Astrocyte (in vitro differentiated cells and primary cell): ENCODE results near the gene DDX46. TPM values are rescaled to one million over a fixed set of nuclear protein-coding genes. Genes with fewer than 3 reads are reported as not detected.
"Not testable (repeated sequence)": the region's sequence is repeated elsewhere in the genome, so short reads cannot be mapped to it uniquely, and the experiment has no call there.

ENCODE experiments used
- DNase-seq: peaks from one replicate; pipeline ENCODE4 v3.0.0-alpha.2; 2010; ENCODE audit warnings: low read depth
- FAIRE-seq: peaks from 2 replicates; lab custom pipeline; 2011; peaks lifted over from hg19 to GRCh38; lab: Jason Lieb, UNC
- H2AFZ ChIP-seq: 2 replicates; pipeline ENCODE4 v1.6.0; 2012; ENCODE audit warnings: low read depth, low read length, inconsistent platforms
- H3K27ac ChIP-seq: 2 replicates; pipeline ENCODE4 v1.5.1; 2011; ENCODE audit warnings: low read depth, low read length, inconsistent platforms
- H3K27me3 ChIP-seq: 2 replicates; pipeline ENCODE4 v1.6.0; 2011; ENCODE audit warnings: low read length, inconsistent platforms; ENCODE audit not compliant: insufficient read depth
- H3K36me3 ChIP-seq: 2 replicates; pipeline ENCODE4 v1.5.1; 2011; ENCODE audit warnings: low read length, inconsistent platforms; ENCODE audit not compliant: insufficient read depth
- H3K4me1 ChIP-seq: 2 replicates; pipeline ENCODE4 v1.5.1; 2011; ENCODE audit warnings: low read length, inconsistent platforms; ENCODE audit not compliant: insufficient read depth
- H3K4me2 ChIP-seq: 2 replicates; pipeline ENCODE4 v1.6.0; 2012; ENCODE audit warnings: low read length, inconsistent platforms
- H3K4me3 ChIP-seq: 2 replicates; pipeline ENCODE4 v1.5.1; 2011; ENCODE audit warnings: low read depth, mild to moderate bottlenecking, low read length, inconsistent platforms; ENCODE audit not compliant: insufficient read depth
- H3K79me2 ChIP-seq: 2 replicates; pipeline ENCODE4 v1.6.0; 2012; ENCODE audit warnings: mild to moderate bottlenecking, low read length, inconsistent platforms; ENCODE audit not compliant: insufficient read depth
- H3K9ac ChIP-seq: 2 replicates; pipeline ENCODE4 v1.6.0; 2012; ENCODE audit warnings: mild to moderate bottlenecking, low read length, inconsistent platforms
- H3K9me3 ChIP-seq: 2 replicates; pipeline ENCODE4 v1.5.1; 2012; ENCODE audit warnings: low read depth, mild to moderate bottlenecking, low read length, inconsistent platforms; ENCODE audit not compliant: insufficient read depth
- H4K20me1 ChIP-seq: 2 replicates; pipeline ENCODE4 v1.6.0; 2012; ENCODE audit warnings: low read length, inconsistent platforms; ENCODE audit not compliant: insufficient read depth
- H3K27ac Mint-ChIP-seq: one replicate; pipeline ENCODE4 v1.8.0; 2021; ENCODE audit warnings: mild to moderate bottlenecking, mixed read lengths; ENCODE audit not compliant: unreplicated experiment
- H3K27me3 Mint-ChIP-seq: one replicate; pipeline ENCODE4 v1.8.0; 2021; ENCODE audit warnings: low read depth, mixed read lengths; ENCODE audit not compliant: unreplicated experiment
- H3K36me3 Mint-ChIP-seq: one replicate; pipeline ENCODE4 v1.8.0; 2021; ENCODE audit warnings: low read depth, mixed read lengths; ENCODE audit not compliant: unreplicated experiment
- H3K4me1 Mint-ChIP-seq: one replicate; pipeline ENCODE4 v1.8.0; 2021; ENCODE audit warnings: low read depth, mixed read lengths; ENCODE audit not compliant: unreplicated experiment
- H3K4me3 Mint-ChIP-seq: one replicate; pipeline ENCODE4 v1.8.0; 2021; ENCODE audit warnings: mild to moderate bottlenecking, moderate library complexity, mixed read lengths; ENCODE audit not compliant: unreplicated experiment
- H3K9me3 Mint-ChIP-seq: one replicate; pipeline ENCODE4 v1.8.0; 2021; ENCODE audit warnings: mild to moderate bottlenecking, mixed read lengths; ENCODE audit not compliant: unreplicated experiment
- CTCF ChIP-seq: IDR thresholded peaks from 2 replicates; pipeline ENCODE4 v1.5.1; 2011; ENCODE audit warnings: low read depth, mild to moderate bottlenecking, inconsistent platforms, low read length, moderate library complexity; ENCODE audit not compliant: insufficient read depth
- EZH2 ChIP-seq: IDR thresholded peaks from 2 replicates; pipeline ENCODE4 v1.6.1; 2012; ENCODE audit warnings: mild to moderate bottlenecking, low read length, inconsistent platforms; ENCODE audit not compliant: insufficient read depth
- total RNA-seq: library from RNA; stranded (reverse); gene quantifications from 2 replicates; pipeline ENCODE4 v1.2.1, GENCODE V29; 2021

The DDX46 gene
- total RNA-seq, 1 donor from 2014 or later = 43.6 TPM

- Histone ChIP-seq H4K20me1 (no peaks in the 10 kb centered on the region), H3K4me2 (no peak overlapping the region), H3K79me2 (peaks cover 4% of the 10 kb centered on the region), H3K4me1 (no peaks in the 10 kb centered on the region), H3K27ac (no peak overlapping the region), H3K36me3 (peaks cover 5% of the 10 kb centered on the region), H3K9me3 (no peaks in the 10 kb centered on the region), H3K27me3 (no peaks in the 10 kb centered on the region), H2AFZ (no peak overlapping the region), H3K9ac (no peak overlapping the region), H3K4me3 (no peak overlapping the region)
- no peaks in the 10 kb centered on the region for H3K9me3 Mint-ChIP-seq
- H3K4me3 Mint-ChIP-seq = no peak overlapping the region
- DNase-seq = peak; percentile 9
- TF ChIP-seq CTCF = no peak
- peaks cover 2% of the 10 kb centered on the region for H3K36me3 Mint-ChIP-seq
- H3K4me1 Mint-ChIP-seq = no peaks in the 10 kb centered on the region
- no peaks in the 10 kb centered on the region for H3K27me3 Mint-ChIP-seq
- no peak for FAIRE-seq
- H3K27ac Mint-ChIP-seq = no peak overlapping the region
Observed at GRCh38 chr5:134749415-134749814, 9.2 kb upstream of the DDX46 start.

GRCh38 chr5:134758176-134758503, 439 bp upstream of the DDX46 start:
- H3K27ac Mint-ChIP-seq = peak overlapping the region; percentile 73
- H4K20me1 ChIP-seq = peaks cover 28% of the 10 kb centered on the region
- peak overlapping the region; percentile 94 for H3K9ac ChIP-seq
- peak overlapping the region; percentile 99 for H3K4me3 Mint-ChIP-seq
- no peak for FAIRE-seq
- H3K79me2 ChIP-seq = peaks cover 46% of the 10 kb centered on the region
- no peaks in the 10 kb centered on the region for H3K9me3 ChIP-seq
- H3K4me1 Mint-ChIP-seq = peaks cover 8% of the 10 kb centered on the region
- no peaks in the 10 kb centered on the region for H3K27me3 Mint-ChIP-seq
- H3K4me3 ChIP-seq = peak overlapping the region; percentile 94
- peak overlapping the region; percentile 50 for H3K27ac ChIP-seq
- peaks cover 11% of the 10 kb centered on the region for H3K4me1 ChIP-seq
- H2AFZ ChIP-seq = peak overlapping the region; percentile 99
- no peak for TF ChIP-seq EZH2
- no peak for TF ChIP-seq CTCF
- peak overlapping the region; percentile 95 for H3K4me2 ChIP-seq
- H3K36me3 Mint-ChIP-seq = no peaks in the 10 kb centered on the region
- DNase-seq = no peak
- no peaks in the 10 kb centered on the region for H3K9me3 Mint-ChIP-seq
- H3K36me3 ChIP-seq = no peaks in the 10 kb centered on the region
- H3K27me3 ChIP-seq = no peaks in the 10 kb centered on the region

GRCh38 chr5:134767528-134768291, 9.1 kb downstream of the DDX46 start:
- peaks cover 17% of the 10 kb centered on the region for H4K20me1 ChIP-seq
- H3K27ac ChIP-seq, H3K36me3 Mint-ChIP-seq, H3K9me3 ChIP-seq, H2AFZ ChIP-seq, H3K27me3 ChIP-seq, H3K4me3 ChIP-seq, H3K27ac Mint-ChIP-seq, H3K9ac ChIP-seq, FAIRE-seq, DNase-seq, H3K4me2 ChIP-seq, H3K27me3 Mint-ChIP-seq, H3K4me1 ChIP-seq, H3K9me3 Mint-ChIP-seq, H3K4me3 Mint-ChIP-seq, H3K4me1 Mint-ChIP-seq: not testable (repeated sequence)
- peaks cover 17% of the 10 kb centered on the region for H3K79me2 ChIP-seq
- H3K36me3 ChIP-seq = peaks cover 18% of the 10 kb centered on the region
